Lower leg skin (tissue), 4 donors: ENCODE data around the gene GMCL1. TPM values are rescaled to one million over a fixed set of nuclear protein-coding genes. Genes with fewer than 3 reads are reported as not detected.
A peak's percentile ranks its signal among the peaks of the same experiment; 100 is the strongest.

Source experiments
- DNase-seq, 2 donors: peaks; one replicate each; pipeline ENCODE4 v3.0.0-alpha.2; 2019; ENCODE audit warnings: low spot score in 2 of 2
- H3K4me3 ChIP-seq: fragments of 200-600 bp; sonication (generic); 2 replicates; pipeline ENCODE4 v1.5.1; 2017; ENCODE audit warnings: mild to moderate bottlenecking, low read depth; ENCODE audit not compliant: poor library complexity, severe bottlenecking
- CTCF ChIP-seq, 3 donors: fragments of 450-650 bp; IDR thresholded peaks; one replicate each; pipeline ENCODE4 v1.5.1; 2016; ENCODE audit warnings: antibody characterized with exemption in 3 of 3, mild to moderate bottlenecking in 3 of 3, moderate library complexity in 2 of 3
- POLR2A ChIP-seq, 2 donors: fragments of 450-650 bp; IDR thresholded peaks; one replicate each; pipeline ENCODE4 v1.6.1; 2016 to 2017; ENCODE audit warnings: antibody characterized with exemption in 2 of 2, mild to moderate bottlenecking in 1 of 2, moderate library complexity in 1 of 2
- WGBS, 2 donors: methylation state at CpG; one replicate each; pipeline ENCODE4 v1.1.5; 2018; 5-methylcytosine and 5-hydroxymethylcytosine counted together
- intact Hi-C: fragments of 100-400 bp; cut with DNase I; formaldehyde crosslinking; loops from one replicate; pipeline ENCODE4 v1.15.0; 2023; ENCODE audit warnings: low total_unique reads
- total RNA-seq, 4 donors: library from RNA; depleted of rRNA; stranded (reverse); fragments of >200 nt; gene quantifications; one replicate each; pipeline ENCODE4 v1.1.0, GENCODE V29; 2016

GMCL1 gene
- total RNA-seq, 4 donors from 2014 or later = 10.2 to 15.6 (median 12.1) TPM

- no peak for DNase-seq
- H3K4me3 ChIP-seq = no peak overlapping the region
- intact Hi-C loops = loop anchor here (5.0 kb wide), 1 partner anchor 89 kb away; no protein-coding TSS in a partner anchor
- WGBS, 2 donors = 86 to 93% methylated on average over 5 of the region's 5 CpGs
- TF ChIP-seq CTCF (IDR thresholded peaks at IDR 0.05) (no peak), POLR2A (IDR thresholded peaks at IDR 0.05) (no peak)
These were observed 18.4 kb upstream of the GMCL1 start for GRCh38 chr2:69811018-69811417.

- 93 to 94% methylated on average over 3 of the region's 3 CpGs for WGBS, 2 donors
- TF ChIP-seq CTCF (IDR thresholded peaks at IDR 0.05) (no peak), POLR2A (IDR thresholded peaks at IDR 0.05) (no peak)
- intact Hi-C loops = loop anchor here (5.0 kb wide), 1 partner anchor 89 kb away; no protein-coding TSS in a partner anchor
- no peak for DNase-seq
- H3K4me3 ChIP-seq = no peak overlapping the region
These were observed 17.9 kb upstream of the GMCL1 start for GRCh38 chr2:69811591-69811990.

- intact Hi-C loops = loop anchor here (5.0 kb wide), 1 partner anchor 73 kb away; the partner anchor contains the start of gene ANXA4
These were observed 13.7 kb upstream of the GMCL1 start for GRCh38 chr2:69815717-69816116.

GRCh38 chr2:69816923-69817542 lies 12.4 kb upstream of the GMCL1 start:
- DNase-seq = peak; percentile 92
- WGBS, 2 donors = 19 to 21% methylated on average over 3 of the region's 3 CpGs
- no peak for TF ChIP-seq POLR2A (IDR thresholded peaks at IDR 0.05)
- peak in 1 of 3 donors; percentile 96 for TF ChIP-seq CTCF (IDR thresholded peaks at IDR 0.05)

More at GRCh38 chr2:69815717-69816116, 13.7 kb upstream of the GMCL1 start:
- H3K4me3 ChIP-seq = no peak overlapping the region
- DNase-seq = no peak
- 48 to 64% methylated on average over 1 of the region's 1 CpG for WGBS, 2 donors
- TF ChIP-seq CTCF (IDR thresholded peaks at IDR 0.05) (no peak), POLR2A (IDR thresholded peaks at IDR 0.05) (no peak)

GRCh38 chr2:69817729-69818501 lies 11.5 kb upstream of the GMCL1 start:
- DNase-seq = no peak
- no peak for TF ChIP-seq CTCF (IDR thresholded peaks at IDR 0.05)
- no peak for TF ChIP-seq POLR2A (IDR thresholded peaks at IDR 0.05)
- WGBS, 2 donors = 66% methylated on average over 4 of the region's 4 CpGs
- intact Hi-C loops = loop anchor here (5.0 kb wide), 1 partner anchor 76 kb away; the partner anchor contains the start of gene ANXA4
- H3K4me3 ChIP-seq = no peak overlapping the region

More at GRCh38 chr2:69816923-69817542, 12.4 kb upstream of the GMCL1 start:
- H3K4me3 ChIP-seq = no peak overlapping the region
- intact Hi-C loops = loop anchor here (5.0 kb wide), 1 partner anchor 75 kb away; the partner anchor contains the start of gene ANXA4
